ENCODE measurements around the gene CNNM1. TPM values are rescaled to one million over a fixed set of nuclear protein-coding genes. Genes with fewer than 3 reads are reported as not detected.

The CNNM1 gene
- total RNA-seq, 3 donors from 2014 or later: 0.24 to 1.2 (median 0.38) TPM

DNA sequence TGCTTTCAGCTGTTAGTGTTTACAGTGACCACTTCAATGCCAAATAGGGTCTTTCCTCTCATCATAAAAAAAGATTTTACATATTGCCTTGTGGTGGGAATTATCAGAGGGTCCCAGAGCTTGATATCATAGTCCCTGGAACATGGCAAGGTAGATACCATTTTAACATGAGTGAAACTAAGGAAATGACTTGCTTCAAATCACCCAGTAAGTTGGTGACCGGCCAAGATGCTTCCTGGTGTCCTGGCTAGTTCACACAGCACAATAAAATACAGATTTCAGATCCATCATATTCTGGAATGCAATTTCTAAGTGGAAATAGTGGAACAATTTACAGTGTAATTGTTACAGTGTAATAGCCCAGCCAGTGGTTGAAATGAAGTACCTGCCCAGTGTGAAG, 36.6 kb downstream of the CNNM1 start:
- DNase-seq (no peak), ATAC-seq (no peak)
- intact Hi-C loops (cut with DNase I, micrococcal nuclease): no loop called here
- Histone ChIP-seq H3K4me1 (ENCODE audit: low read depth) (no peaks in the 10 kb centered on the region), H3K9me3 (no peaks in the 10 kb centered on the region), H3K36me3 (ENCODE audit: low read depth) (no peaks in the 10 kb centered on the region), H3K4me3 (no peak overlapping the region)
- TF ChIP-seq, protein P1, sequence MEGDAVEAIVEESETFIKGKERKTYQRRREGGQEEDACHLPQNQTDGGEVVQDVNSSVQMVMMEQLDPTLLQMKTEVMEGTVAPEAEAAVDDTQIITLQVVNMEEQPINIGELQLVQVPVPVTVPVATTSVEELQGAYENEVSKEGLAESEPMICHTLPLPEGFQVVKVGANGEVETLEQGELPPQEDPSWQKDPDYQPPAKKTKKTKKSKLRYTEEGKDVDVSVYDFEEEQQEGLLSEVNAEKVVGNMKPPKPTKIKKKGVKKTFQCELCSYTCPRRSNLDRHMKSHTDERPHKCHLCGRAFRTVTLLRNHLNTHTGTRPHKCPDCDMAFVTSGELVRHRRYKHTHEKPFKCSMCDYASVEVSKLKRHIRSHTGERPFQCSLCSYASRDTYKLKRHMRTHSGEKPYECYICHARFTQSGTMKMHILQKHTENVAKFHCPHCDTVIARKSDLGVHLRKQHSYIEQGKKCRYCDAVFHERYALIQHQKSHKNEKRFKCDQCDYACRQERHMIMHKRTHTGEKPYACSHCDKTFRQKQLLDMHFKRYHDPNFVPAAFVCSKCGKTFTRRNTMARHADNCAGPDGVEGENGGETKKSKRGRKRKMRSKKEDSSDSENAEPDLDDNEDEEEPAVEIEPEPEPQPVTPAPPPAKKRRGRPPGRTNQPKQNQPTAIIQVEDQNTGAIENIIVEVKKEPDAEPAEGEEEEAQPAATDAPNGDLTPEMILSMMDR (IDR thresholded peaks at IDR 0.05): no peak

GRCh38 chr10:99366666-99367065, 37.5 kb downstream of the CNNM1 start:
- TF ChIP-seq, protein P1 (IDR thresholded peaks at IDR 0.05): no peak
- DNase-seq (no peak), ATAC-seq (no peak)
- intact Hi-C loops (cut with DNase I, micrococcal nuclease): no loop called here
- H3K9me3 ChIP-seq: no peaks in the 10 kb centered on the region
- H3K36me3 ChIP-seq (ENCODE audit: low read depth): no peaks in the 10 kb centered on the region
- H3K4me1 ChIP-seq (ENCODE audit: low read depth): no peaks in the 10 kb centered on the region
- H3K4me3 ChIP-seq: no peak overlapping the region

- no peaks in the 10 kb centered on the region for H3K9me3 ChIP-seq
- DNase-seq (no peak), ATAC-seq (no peak)
- H3K4me3 ChIP-seq: no peak overlapping the region
- H3K36me3 ChIP-seq (ENCODE audit: low read depth): no peaks in the 10 kb centered on the region
- H3K4me1 ChIP-seq (ENCODE audit: low read depth): no peaks in the 10 kb centered on the region
- TF ChIP-seq, protein P1 (IDR thresholded peaks at IDR 0.05): no peak
- intact Hi-C loops (cut with DNase I, micrococcal nuclease): no loop called here
Observed at GRCh38 chr10:99368646-99369045, 39.5 kb downstream of the CNNM1 start.

DNA sequence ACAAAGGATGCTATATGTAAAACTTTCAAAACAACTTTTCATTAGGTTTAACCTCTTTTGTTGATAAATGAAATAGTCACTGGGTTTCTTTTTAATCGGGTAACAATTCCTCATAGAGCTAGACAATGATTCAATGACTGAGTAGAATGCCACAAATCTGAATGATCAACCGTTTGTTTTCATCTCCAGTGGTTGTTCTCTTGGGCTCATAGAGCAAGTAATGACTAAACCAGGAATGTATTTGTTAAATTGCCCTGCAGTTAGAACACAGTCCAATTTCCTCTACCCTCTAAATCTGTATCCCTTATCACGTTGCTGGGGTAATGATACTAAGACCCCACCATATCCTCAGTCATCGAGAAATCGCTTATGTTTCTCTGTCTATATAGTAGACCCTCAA, 40.0 kb downstream of the CNNM1 start:
- Histone ChIP-seq H3K9me3 (no peaks in the 10 kb centered on the region), H3K4me3 (no peak overlapping the region), H3K4me1 (ENCODE audit: low read depth) (no peaks in the 10 kb centered on the region), H3K36me3 (ENCODE audit: low read depth) (no peaks in the 10 kb centered on the region)
- TF ChIP-seq, protein P1 (IDR thresholded peaks at IDR 0.05): no peak
- no peak for ATAC-seq
- no peak for DNase-seq
- intact Hi-C loops (cut with DNase I, micrococcal nuclease): no loop called here

GRCh38 chr10:99369551-99369950, 40.4 kb downstream of the CNNM1 start:
- DNase-seq: no peak
- no peaks in the 10 kb centered on the region for H3K4me1 ChIP-seq (ENCODE audit: low read depth)
- H3K9me3 ChIP-seq: no peaks in the 10 kb centered on the region
- TF ChIP-seq, protein P1 (IDR thresholded peaks at IDR 0.05): no peak
- H3K36me3 ChIP-seq (ENCODE audit: low read depth): no peaks in the 10 kb centered on the region
- no peak overlapping the region for H3K4me3 ChIP-seq
- ATAC-seq: no peak
- intact Hi-C loops (cut with DNase I, micrococcal nuclease): no loop called here

DNA sequence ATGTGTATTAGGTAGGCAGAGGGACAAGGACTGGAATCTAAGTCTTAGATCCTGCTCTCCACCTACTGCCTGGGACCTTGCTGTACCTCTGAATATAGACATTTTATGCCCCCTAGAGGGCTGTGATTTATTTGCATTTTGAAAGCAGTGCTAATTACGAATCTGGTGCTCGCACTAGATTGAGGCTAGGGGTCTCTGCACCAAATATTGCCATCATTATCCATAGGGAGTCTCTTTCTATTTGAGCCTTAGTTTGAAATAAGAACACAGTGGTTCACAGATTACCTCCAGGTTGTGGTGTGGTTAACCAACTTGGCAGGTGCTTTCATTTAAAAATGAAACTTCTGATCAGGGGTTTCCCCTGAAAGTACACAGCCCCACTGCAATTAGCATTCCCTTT, 41.8 kb downstream of the CNNM1 start:
- TF ChIP-seq, protein P1 (IDR thresholded peaks at IDR 0.05): no peak
- no peak overlapping the region for H3K4me3 ChIP-seq
- no peaks in the 10 kb centered on the region for H3K36me3 ChIP-seq (ENCODE audit: low read depth)
- H3K4me1 ChIP-seq (ENCODE audit: low read depth): no peaks in the 10 kb centered on the region
- ATAC-seq: no peak
- intact Hi-C loops (cut with DNase I, micrococcal nuclease): no loop called here
- peak in 1 of 3 donors; percentile 11 for DNase-seq
- H3K9me3 ChIP-seq: no peaks in the 10 kb centered on the region

All from mucosa of descending colon (tissue), 3 donors.